ENCODE measurements around the gene NELL2. TPM values are rescaled to one million over a fixed set of nuclear protein-coding genes. Genes with fewer than 3 reads are reported as not detected.

Gene NELL2
- total RNA-seq, 1 donor from 2014 or later: 1.7 TPM

DNA sequence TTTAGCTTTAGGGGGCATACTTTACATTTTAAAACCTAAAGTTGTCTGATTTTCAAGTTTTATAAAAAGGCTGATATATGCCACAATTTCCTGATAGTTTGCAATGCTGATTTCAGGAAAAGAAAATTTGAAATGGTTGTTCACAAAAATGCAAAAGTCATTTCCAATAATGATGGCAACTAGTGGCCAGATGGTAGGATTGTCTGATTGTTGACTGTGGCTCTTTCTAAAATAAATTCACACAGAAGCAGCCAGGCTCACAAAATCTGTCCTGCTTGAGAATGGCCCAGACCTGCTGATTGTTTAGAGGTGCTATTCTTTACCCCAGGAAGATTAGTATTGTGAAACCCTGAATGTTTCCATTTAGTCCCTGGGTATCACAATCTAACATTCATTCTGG is 220.3 kb downstream of the NELL2 start:
- no peak overlapping the region for H3K4me3 Mint-ChIP-seq (ENCODE audit: unreplicated experiment)
- no peak overlapping the region for H3K27ac Mint-ChIP-seq (ENCODE audit: unreplicated experiment)
- peaks cover 6% of the 10 kb centered on the region for H3K4me1 Mint-ChIP-seq (ENCODE audit: unreplicated experiment)
- no peaks in the 10 kb centered on the region for H3K9me3 Mint-ChIP-seq (ENCODE audit: unreplicated experiment)
- no peak for DNase-seq (ENCODE audit: low spot score)
- H3K27me3 Mint-ChIP-seq (ENCODE audit: unreplicated experiment): no peaks in the 10 kb centered on the region
- H3K36me3 Mint-ChIP-seq (ENCODE audit: low read depth, unreplicated experiment): no peaks in the 10 kb centered on the region
- TF ChIP-seq, protein P1, sequence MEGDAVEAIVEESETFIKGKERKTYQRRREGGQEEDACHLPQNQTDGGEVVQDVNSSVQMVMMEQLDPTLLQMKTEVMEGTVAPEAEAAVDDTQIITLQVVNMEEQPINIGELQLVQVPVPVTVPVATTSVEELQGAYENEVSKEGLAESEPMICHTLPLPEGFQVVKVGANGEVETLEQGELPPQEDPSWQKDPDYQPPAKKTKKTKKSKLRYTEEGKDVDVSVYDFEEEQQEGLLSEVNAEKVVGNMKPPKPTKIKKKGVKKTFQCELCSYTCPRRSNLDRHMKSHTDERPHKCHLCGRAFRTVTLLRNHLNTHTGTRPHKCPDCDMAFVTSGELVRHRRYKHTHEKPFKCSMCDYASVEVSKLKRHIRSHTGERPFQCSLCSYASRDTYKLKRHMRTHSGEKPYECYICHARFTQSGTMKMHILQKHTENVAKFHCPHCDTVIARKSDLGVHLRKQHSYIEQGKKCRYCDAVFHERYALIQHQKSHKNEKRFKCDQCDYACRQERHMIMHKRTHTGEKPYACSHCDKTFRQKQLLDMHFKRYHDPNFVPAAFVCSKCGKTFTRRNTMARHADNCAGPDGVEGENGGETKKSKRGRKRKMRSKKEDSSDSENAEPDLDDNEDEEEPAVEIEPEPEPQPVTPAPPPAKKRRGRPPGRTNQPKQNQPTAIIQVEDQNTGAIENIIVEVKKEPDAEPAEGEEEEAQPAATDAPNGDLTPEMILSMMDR (IDR thresholded peaks at IDR 0.05; ENCODE audit: unreplicated experiment): no peak

DNA sequence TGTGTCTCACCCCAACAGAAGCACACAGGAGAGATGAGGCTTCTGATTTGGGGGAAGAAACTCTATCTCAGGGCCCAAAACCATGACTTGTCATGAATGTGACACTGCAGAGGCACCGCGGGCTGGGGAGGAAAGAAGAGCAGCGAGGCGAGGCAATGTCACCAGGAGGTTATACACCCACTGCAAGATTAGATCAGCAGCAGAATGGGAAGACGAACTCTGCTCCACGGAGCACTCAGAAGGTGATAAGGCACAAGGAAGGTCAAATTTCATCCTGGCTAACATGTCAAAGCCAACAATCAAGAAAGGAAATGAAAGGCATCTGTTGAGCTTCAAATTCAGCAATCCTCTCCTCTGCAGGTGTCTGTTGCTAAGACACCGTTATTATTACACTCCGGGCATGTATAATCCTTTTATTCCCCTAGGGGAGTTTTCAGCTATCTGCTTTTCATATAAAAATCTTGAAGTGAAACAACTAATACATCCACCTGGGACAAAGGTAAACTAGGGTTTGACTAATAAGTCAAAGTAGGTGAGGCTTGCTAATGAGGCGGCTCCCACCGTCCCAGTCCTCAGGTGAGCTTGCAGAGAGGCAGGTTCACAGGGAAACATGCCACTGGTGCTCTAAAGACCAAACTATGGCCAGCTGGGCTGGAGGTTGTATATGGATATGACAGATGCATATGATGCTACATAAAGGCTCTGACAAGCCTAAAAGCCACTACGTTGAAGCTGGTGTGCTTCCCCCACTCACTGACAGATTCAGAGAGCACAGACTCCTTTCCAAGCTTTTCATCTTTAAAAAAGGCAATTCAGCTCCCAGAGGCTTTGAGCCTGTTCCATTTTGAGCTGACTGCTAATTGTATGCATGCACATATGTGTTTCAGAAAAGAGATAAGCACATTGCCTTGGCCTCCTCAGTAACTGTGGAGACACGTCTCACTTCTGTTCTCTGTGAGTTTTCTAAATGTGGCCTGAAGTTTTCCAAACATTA is 221.2 kb downstream of the NELL2 start:
- Mint-ChIP-seq H3K27ac (ENCODE audit: unreplicated experiment) (no peak overlapping the region), H3K36me3 (ENCODE audit: low read depth, unreplicated experiment) (no peaks in the 10 kb centered on the region), H3K4me1 (ENCODE audit: unreplicated experiment) (peaks cover 6% of the 10 kb centered on the region), H3K4me3 (ENCODE audit: unreplicated experiment) (no peak overlapping the region), H3K9me3 (ENCODE audit: unreplicated experiment) (no peaks in the 10 kb centered on the region), H3K27me3 (ENCODE audit: unreplicated experiment) (no peaks in the 10 kb centered on the region)
- TF ChIP-seq, protein P1 (IDR thresholded peaks at IDR 0.05; ENCODE audit: unreplicated experiment): no peak
- no peak for DNase-seq (ENCODE audit: low spot score)

DNA sequence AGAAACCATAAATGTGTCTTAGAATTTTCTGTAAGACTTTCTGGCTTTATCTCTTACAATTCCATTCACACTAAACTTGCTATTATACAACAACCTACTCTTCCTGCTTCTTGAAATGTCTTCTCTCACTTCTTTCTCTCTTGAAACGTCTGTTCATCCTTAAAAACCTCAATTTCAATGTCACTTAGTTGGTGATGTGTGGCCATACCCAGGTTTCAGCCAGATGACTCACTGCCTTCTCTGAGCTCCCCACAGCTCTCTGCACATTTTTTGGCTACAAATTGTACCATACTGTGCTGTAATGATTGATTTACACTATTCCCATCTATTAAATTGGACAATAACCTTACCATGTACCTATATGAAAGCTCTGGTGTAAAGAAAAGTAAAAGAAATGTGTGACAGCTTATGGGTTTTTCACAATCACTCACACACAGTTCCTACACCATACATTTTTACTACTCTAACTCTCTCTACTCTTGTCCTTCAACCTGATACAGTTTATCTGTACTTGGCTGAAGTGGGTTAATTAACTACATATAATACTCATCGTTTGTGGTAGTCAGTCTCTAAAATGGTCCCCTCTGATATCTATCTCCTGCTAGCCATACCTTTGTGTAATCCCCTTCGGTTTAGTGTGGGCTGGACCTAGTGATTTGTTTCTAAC is 222.1 kb downstream of the NELL2 start:
- H3K27ac Mint-ChIP-seq (ENCODE audit: unreplicated experiment): no peak overlapping the region
- no peak for DNase-seq (ENCODE audit: low spot score)
- no peaks in the 10 kb centered on the region for H3K9me3 Mint-ChIP-seq (ENCODE audit: unreplicated experiment)
- no peaks in the 10 kb centered on the region for H3K27me3 Mint-ChIP-seq (ENCODE audit: unreplicated experiment)
- TF ChIP-seq, protein P1 (IDR thresholded peaks at IDR 0.05; ENCODE audit: unreplicated experiment): no peak
- peaks cover 6% of the 10 kb centered on the region for H3K4me1 Mint-ChIP-seq (ENCODE audit: unreplicated experiment)
- no peak overlapping the region for H3K4me3 Mint-ChIP-seq (ENCODE audit: unreplicated experiment)
- H3K36me3 Mint-ChIP-seq (ENCODE audit: low read depth, unreplicated experiment): no peaks in the 10 kb centered on the region

DNA sequence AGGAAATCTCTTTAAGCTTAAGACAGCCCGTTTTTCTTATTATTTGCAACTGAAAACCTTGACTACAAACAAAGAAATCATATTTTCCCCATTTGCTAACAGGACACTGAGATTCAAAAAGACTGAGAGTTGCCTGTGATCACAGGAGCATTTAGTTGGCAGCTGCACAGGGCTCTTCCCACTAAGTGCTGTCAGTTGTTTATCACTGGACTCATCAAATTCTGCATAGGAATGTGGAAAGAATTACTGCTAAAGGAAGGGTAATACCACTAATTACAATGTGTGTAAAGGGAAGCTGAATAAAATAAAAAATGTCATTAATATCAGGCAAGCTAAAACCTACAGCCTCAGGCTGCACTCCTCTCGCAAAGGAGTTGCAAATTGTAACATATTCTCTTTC is 226.4 kb downstream of the NELL2 start:
- Mint-ChIP-seq H3K4me1 (ENCODE audit: unreplicated experiment) (peaks cover 4% of the 10 kb centered on the region), H3K27ac (ENCODE audit: unreplicated experiment) (no peak overlapping the region), H3K36me3 (ENCODE audit: low read depth, unreplicated experiment) (no peaks in the 10 kb centered on the region), H3K27me3 (ENCODE audit: unreplicated experiment) (no peaks in the 10 kb centered on the region), H3K4me3 (ENCODE audit: unreplicated experiment) (no peak overlapping the region), H3K9me3 (ENCODE audit: unreplicated experiment) (no peaks in the 10 kb centered on the region)
- TF ChIP-seq, protein P1 (IDR thresholded peaks at IDR 0.05; ENCODE audit: unreplicated experiment): no peak
- DNase-seq (ENCODE audit: low spot score): no peak

Measured in endothelial cell (in vitro differentiated cells).